ENCODE data around the gene NIPAL1.

GRCh38 chr4:48078425-48078824 is 61.9 kb downstream of the NIPAL1 start:
- TF ChIP-seq POLR2A (IDR thresholded peaks at IDR 0.05; ENCODE audit: low read length) (no peak), GATA1 (IDR thresholded peaks at IDR 0.05; ENCODE audit: low read depth, low read length) (no peak)
